Measurements from ENCODE around the gene SYNGR3.
A peak's percentile ranks its signal among the peaks of the same experiment; 100 is the strongest.
"Not testable (repeated sequence)": the region's sequence is repeated elsewhere in the genome, so short reads cannot be mapped to it uniquely, and the experiment has no call there.

Gene SYNGR3

GRCh38 chr16:1959269-1960039 is 30.3 kb upstream of the SYNGR3 start, which contains the start of gene NDUFB10:
Gene NDUFB10, plus strand, starts transcription at chr16:1959538. Its CDS starts 87 bp downstream, at chr16:1959625.
- peak; percentile 81 for DNase-seq

- peak; percentile 27 for DNase-seq
Observed at GRCh38 chr16:1960665-1961630, 28.8 kb upstream of the SYNGR3 start.

- DNase-seq: no peak
Observed at GRCh38 chr16:1961651-1962067, 28.1 kb upstream of the SYNGR3 start.

- not testable (repeated sequence) for DNase-seq
Observed at GRCh38 chr16:1962161-1963153, 27.3 kb upstream of the SYNGR3 start.

- no peak for DNase-seq
Observed at GRCh38 chr16:1963806-1964505, 25.8 kb upstream of the SYNGR3 start.

GRCh38 chr16:1964506-1965395 is 25.0 kb upstream of the SYNGR3 start, which contains the start of gene RPS2:
Gene RPS2, minus strand, starts transcription at chr16:1964826. Its CDS starts 201 bp downstream, at chr16:1964625.
- peak; percentile 96 for DNase-seq

GRCh38 chr16:1965396-1966001 is 24.3 kb upstream of the SYNGR3 start:
- DNase-seq: no peak

- no peak for DNase-seq
Observed at GRCh38 chr16:1966460-1966859, 23.3 kb upstream of the SYNGR3 start, which contains the start of gene RNF151. Gene RNF151, plus strand, starts transcription at chr16:1966856. Its CDS starts 26 bp downstream, at chr16:1966882.

GRCh38 chr16:1968146-1968953 is 21.4 kb upstream of the SYNGR3 start:
- DNase-seq: no peak

GRCh38 chr16:1971796-1972489 is 17.8 kb upstream of the SYNGR3 start, which contains the start of gene TBL3:
Gene TBL3, plus strand, starts transcription at chr16:1972053. Its CDS starts 112 bp downstream, at chr16:1972165.
- DNase-seq: peak; percentile 97

GRCh38 chr16:1972490-1972877 is 17.3 kb upstream of the SYNGR3 start:
- DNase-seq: no peak

- DNase-seq: no peak
Observed at GRCh38 chr16:1973461-1974156, 16.2 kb upstream of the SYNGR3 start.

GRCh38 chr16:1974157-1975070 is 15.4 kb upstream of the SYNGR3 start:
- no peak for DNase-seq

- DNase-seq: no peak
Observed at GRCh38 chr16:1975432-1976215, 14.1 kb upstream of the SYNGR3 start.

- no peak for DNase-seq
Observed at GRCh38 chr16:1976216-1976520, 13.6 kb upstream of the SYNGR3 start.

Data from GDM1 (cell line).